NB4 (cell line): ENCODE results near the gene MAPK14.

ENCODE experiments used
- DNase-seq: peaks from one replicate; pipeline ENCODE4 v3.0.0; 2010; ENCODE audit warnings: low read depth
- H3K4me3 ChIP-seq: one replicate; pipeline ENCODE4 v1.5.1; 2011; ENCODE audit warnings: mild to moderate bottlenecking, low read depth, low read length, moderate library complexity
- MYC ChIP-seq: IDR thresholded peaks from 2 replicates; pipeline ENCODE4 v1.6.1; 2011; ENCODE audit warnings: low read depth, low read length
- POLR2A ChIP-seq: IDR thresholded peaks from 2 replicates; pipeline ENCODE4 v1.6.1; 2011; ENCODE audit warnings: mild to moderate bottlenecking; ENCODE audit not compliant: insufficient read length; ENCODE audit errors: extremely low read depth
- TF ChIP-seq, protein P1 (sequence below): IDR thresholded peaks from 2 replicates; pipeline ENCODE4 v1.6.1; 2011; ENCODE audit warnings: low read depth, low read length
- TF ChIP-seq, protein P2 (sequence below): IDR thresholded peaks from one replicate; pipeline ENCODE4 v1.5.1; 2012; ENCODE audit warnings: low read depth, low read length

MAPK14 gene

DNA sequence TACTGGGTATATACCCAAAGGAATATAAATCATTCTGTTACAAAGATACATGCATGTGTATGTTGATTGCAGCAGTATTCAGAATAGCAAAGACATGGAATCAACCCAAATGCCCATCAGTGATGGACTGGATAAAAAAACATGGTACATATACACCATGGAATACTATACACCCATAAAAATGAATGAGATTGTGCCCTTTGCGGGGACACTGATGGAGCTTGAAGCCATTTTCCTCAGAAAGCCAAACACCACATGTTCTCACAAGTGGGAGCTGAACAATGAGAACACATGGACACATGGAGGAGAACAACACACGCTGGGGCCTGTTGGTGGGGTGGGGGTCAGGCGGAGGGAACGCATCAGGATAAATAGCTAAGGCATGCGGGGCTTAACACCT lies 61.4 kb downstream of the MAPK14 start:
- no peak for DNase-seq
- TF ChIP-seq, protein P1, sequence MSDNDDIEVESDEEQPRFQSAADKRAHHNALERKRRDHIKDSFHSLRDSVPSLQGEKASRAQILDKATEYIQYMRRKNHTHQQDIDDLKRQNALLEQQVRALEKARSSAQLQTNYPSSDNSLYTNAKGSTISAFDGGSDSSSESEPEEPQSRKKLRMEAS: no peak
- TF ChIP-seq, protein P2, sequence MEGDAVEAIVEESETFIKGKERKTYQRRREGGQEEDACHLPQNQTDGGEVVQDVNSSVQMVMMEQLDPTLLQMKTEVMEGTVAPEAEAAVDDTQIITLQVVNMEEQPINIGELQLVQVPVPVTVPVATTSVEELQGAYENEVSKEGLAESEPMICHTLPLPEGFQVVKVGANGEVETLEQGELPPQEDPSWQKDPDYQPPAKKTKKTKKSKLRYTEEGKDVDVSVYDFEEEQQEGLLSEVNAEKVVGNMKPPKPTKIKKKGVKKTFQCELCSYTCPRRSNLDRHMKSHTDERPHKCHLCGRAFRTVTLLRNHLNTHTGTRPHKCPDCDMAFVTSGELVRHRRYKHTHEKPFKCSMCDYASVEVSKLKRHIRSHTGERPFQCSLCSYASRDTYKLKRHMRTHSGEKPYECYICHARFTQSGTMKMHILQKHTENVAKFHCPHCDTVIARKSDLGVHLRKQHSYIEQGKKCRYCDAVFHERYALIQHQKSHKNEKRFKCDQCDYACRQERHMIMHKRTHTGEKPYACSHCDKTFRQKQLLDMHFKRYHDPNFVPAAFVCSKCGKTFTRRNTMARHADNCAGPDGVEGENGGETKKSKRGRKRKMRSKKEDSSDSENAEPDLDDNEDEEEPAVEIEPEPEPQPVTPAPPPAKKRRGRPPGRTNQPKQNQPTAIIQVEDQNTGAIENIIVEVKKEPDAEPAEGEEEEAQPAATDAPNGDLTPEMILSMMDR: no peak
- TF ChIP-seq MYC: no peak
- no peak for TF ChIP-seq POLR2A
- no peak overlapping the region for H3K4me3 ChIP-seq

DNA sequence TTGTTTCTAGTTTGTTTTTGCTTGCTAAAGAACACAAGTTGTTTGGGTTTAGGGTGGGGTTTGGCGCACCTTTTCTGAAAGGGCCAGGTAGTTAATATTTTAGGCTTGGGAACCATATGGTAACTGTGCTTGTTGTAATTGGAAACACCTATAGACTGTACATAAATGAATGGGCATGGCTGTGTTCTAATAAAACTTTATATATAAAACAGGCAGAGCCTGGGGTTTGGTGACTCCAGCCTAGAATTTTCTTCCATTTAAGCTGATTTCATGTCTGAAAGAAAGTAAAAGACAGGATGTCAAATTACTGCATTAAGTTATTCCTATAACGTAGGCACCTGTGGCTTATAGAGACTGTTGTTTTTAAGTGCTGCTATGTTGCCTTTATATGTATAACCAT lies 66.6 kb downstream of the MAPK14 start:
- no peak for DNase-seq

DNA sequence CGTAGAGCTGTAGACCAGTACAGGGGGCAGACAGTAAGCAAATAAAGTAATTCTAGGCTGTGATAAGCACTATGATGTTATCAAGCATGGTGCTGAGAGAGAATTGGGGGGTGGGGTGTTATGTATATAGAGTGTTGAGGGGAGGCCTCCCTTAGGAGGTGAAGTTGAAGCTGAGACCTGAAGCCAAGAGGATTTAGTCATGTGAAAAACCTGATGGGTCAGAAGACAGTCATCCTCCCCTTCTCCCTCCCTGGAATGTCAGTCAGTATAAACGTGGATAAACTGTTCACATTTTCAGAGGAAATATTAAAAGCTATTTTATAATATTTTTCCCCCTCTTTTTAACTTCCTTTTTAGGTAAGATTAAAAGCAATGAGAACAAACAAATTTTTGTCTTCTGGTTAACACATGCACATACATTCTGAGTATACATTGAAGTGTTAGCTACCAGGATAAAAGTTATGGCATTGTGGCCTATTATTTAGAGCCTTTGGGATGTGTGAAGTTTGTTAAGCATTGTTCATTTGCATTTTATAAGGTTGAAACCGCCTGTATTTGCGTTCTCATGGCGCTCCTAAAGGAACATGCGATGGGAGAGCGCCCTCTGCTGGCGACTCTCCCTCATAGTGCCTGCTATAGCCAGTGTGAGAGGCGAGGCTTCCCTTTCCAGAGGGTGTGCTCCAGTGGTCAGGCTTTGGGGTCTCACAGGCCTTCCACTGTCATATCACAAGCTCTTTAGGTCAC lies 67.3 kb downstream of the MAPK14 start:
- TF ChIP-seq, protein P2: peak; percentile 94
- no peak for TF ChIP-seq MYC
- TF ChIP-seq, protein P1: peak; percentile 35; the same call in 1 of the 2 replicates
- DNase-seq: peak; percentile 84
- H3K4me3 ChIP-seq: no peak overlapping the region

More for the DNA sequence above, 66.6 kb downstream of the MAPK14 start:
- TF ChIP-seq, protein P1: no peak
- TF ChIP-seq, protein P2: no peak
- TF ChIP-seq MYC (no peak), POLR2A (no peak)
- H3K4me3 ChIP-seq: no peak overlapping the region

DNA sequence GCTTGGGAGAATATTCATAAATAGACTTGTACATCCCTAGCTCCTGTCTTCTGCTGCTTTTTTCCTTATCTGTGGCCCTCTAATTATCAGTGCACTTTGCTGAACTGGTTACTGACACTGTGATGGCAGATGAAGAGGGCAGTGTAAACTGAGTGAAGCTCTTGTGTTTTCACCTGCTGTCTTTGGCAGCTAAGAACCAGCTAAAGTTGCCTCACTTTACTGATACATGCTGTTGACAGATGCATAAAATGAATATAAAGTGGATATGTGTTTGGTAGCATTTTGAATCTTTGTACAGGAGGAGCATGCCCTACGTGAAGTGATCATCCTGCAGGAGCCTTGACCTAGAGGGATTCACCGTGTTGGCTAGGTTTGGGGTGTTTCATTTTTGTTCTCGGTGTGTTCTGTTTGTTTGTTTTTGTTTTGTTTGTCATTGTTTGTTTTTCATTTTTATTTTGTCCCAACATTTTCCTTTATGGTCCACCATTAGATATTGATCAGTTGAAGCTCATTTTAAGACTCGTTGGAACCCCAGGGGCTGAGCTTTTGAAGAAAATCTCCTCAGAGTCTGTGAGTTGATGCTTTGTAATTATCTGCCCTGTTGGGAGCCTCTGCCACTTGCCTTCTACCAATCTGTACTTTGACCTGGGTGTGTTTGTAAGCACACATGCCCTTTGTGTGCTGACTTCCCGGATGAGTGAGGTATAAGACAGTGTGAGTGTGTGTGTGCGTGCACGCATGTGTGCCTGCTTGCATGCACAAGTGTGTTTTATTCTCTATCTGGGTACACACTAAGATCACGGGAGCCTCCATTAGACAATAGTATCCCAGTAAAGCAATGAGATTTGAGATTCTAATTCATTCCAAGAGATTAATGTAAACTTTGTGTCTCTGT lies 68.1 kb downstream of the MAPK14 start:
- TF ChIP-seq POLR2A (no peak), MYC (no peak)
- TF ChIP-seq, protein P1: no peak
- TF ChIP-seq, protein P2: no peak
- no peak overlapping the region for H3K4me3 ChIP-seq
- no peak for DNase-seq

DNA sequence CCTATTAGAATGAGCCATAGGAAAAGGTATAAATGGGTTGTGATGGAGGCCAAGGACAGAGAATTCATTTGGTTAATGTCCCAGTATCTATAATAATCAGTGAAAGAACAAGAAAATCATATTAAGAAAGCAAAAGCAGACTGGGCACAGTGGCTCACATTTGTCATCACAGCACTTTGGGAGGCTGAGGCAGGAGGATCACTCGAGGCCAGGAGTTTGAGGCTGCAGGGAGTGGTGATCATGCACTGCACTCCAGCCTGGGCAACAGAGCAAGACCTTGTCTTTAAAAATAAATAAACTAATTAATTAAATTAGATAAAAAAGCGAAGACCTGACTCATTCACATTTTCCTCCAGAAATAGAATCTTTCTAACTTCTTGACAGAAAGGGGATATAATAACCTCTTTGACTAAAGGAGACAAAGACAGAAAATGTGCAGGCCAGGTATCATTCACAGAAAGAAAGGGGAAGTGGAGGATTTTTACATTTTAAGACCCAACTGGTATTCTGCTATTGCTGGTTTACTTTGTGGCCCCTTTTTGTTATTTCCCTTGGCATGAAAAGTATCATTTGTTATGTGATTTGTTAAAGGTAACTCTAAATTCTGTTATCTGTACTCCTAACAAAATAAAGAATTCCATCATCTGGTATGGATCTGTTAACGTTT lies 70.8 kb downstream of the MAPK14 start:
- DNase-seq: no peak
- TF ChIP-seq, protein P1: no peak
- no peak overlapping the region for H3K4me3 ChIP-seq
